SK-N-SH treated with all-trans-retinoic acid at 6 μM for 48 hours (cell line): ENCODE data around the gene FBXO45.
"Not testable (repeated sequence)": the region's sequence is repeated elsewhere in the genome, so short reads cannot be mapped to it uniquely, and the experiment has no call there.

Experiments used
- ATAC-seq: fragments of 200-7000 bp; cut with Tn5 transposase; 3 replicates; pipeline ENCODE4 v1.9.1; 2020; ENCODE audit warnings: mild to moderate bottlenecking, moderate library complexity
- ARNTL ChIP-seq: fragments of 450-650 bp; formaldehyde crosslinking; IDR thresholded peaks from 2 replicates; pipeline ENCODE4 v1.5.0; 2020; ENCODE audit warnings: low read depth, mild to moderate bottlenecking, moderate library complexity, borderline replicate concordance
- BACH2 ChIP-seq: fragments of 250-450 bp; sonication (Bioruptor Pico); IDR thresholded peaks from 2 replicates; pipeline ENCODE4 v1.9.0; 2021; ENCODE audit warnings: mild to moderate bottlenecking, borderline replicate concordance
- CREB5 ChIP-seq: fragments of 250-450 bp; sonication (Bioruptor Pico); IDR thresholded peaks from 2 replicates; pipeline ENCODE4 v1.5.1; 2020; ENCODE audit warnings: low read depth, mild to moderate bottlenecking, moderate library complexity
- CSDC2 ChIP-seq: fragments of 250-450 bp; sonication (Bioruptor Pico); IDR thresholded peaks from 2 replicates; pipeline ENCODE4 v1.5.0; 2020; ENCODE audit warnings: mild to moderate bottlenecking, moderate library complexity
- CSRNP3 ChIP-seq: fragments of 250-450 bp; sonication (Bioruptor Pico); IDR thresholded peaks from 2 replicates; pipeline ENCODE4 v1.5.1; 2021; ENCODE audit warnings: mild to moderate bottlenecking, moderate library complexity
- ESRRG ChIP-seq: fragments of 250-450 bp; sonication (Bioruptor Pico); IDR thresholded peaks from 2 replicates; pipeline ENCODE4 v1.6.1; 2021; ENCODE audit warnings: mild to moderate bottlenecking
- GLIS3 ChIP-seq: fragments of 250-450 bp; sonication (Bioruptor Pico); IDR thresholded peaks from 2 replicates; pipeline ENCODE4 v1.5.0; 2020; ENCODE audit warnings: mild to moderate bottlenecking, moderate library complexity
- ISL1 ChIP-seq: fragments of 250-450 bp; sonication (Bioruptor Pico); IDR thresholded peaks from 2 replicates; pipeline ENCODE4 v2.1.2; 2022; ENCODE audit warnings: mild to moderate bottlenecking, moderate library complexity
- OSR1 ChIP-seq: fragments of 250-450 bp; sonication (Bioruptor Pico); IDR thresholded peaks from 2 replicates; pipeline ENCODE4 v1.8.0; 2022; ENCODE audit warnings: moderate library complexity, mild to moderate bottlenecking, inconsistent platforms
- PPARA ChIP-seq: fragments of 250-450 bp; sonication (Bioruptor Pico); IDR thresholded peaks from 2 replicates; pipeline ENCODE4 v1.5.0; 2020; ENCODE audit warnings: mild to moderate bottlenecking, borderline replicate concordance
- SNAI2 ChIP-seq: fragments of 250-450 bp; sonication (Bioruptor Pico); IDR thresholded peaks from 2 replicates; pipeline ENCODE4 v1.5.0; 2020; ENCODE audit warnings: mild to moderate bottlenecking, moderate library complexity
- TCF4 ChIP-seq: fragments of 250-450 bp; sonication (Bioruptor Pico); IDR thresholded peaks from 2 replicates; pipeline ENCODE4 v1.8.0; 2021; ENCODE audit warnings: mild to moderate bottlenecking, moderate library complexity, borderline replicate concordance
- ZFP3 ChIP-seq: fragments of 250-450 bp; sonication (Bioruptor Pico); IDR thresholded peaks from 2 replicates; pipeline ENCODE4 v1.5.0; 2020; ENCODE audit warnings: mild to moderate bottlenecking, moderate library complexity
- ZFP30 ChIP-seq: fragments of 450-650 bp; formaldehyde crosslinking; IDR thresholded peaks from 2 replicates; pipeline ENCODE4 v1.5.0; 2022; ENCODE audit warnings: mild to moderate bottlenecking, moderate library complexity
- ZNF565 ChIP-seq: fragments of 450-650 bp; formaldehyde crosslinking; conservative IDR thresholded peaks from 2 replicates; pipeline ENCODE4 v1.5.0; 2020; ENCODE audit warnings: low read depth, mild to moderate bottlenecking, moderate library complexity
- ZNF70 ChIP-seq: fragments of 450-650 bp; formaldehyde crosslinking; IDR thresholded peaks from 2 replicates; pipeline ENCODE4 v1.5.0; 2020; ENCODE audit warnings: mild to moderate bottlenecking, moderate library complexity
- ZNF8 ChIP-seq: fragments of 450-650 bp; formaldehyde crosslinking; IDR thresholded peaks from 2 replicates; pipeline ENCODE4 v1.5.0; 2020; ENCODE audit warnings: mild to moderate bottlenecking, moderate library complexity
- TF ChIP-seq, protein P1 (sequence below): fragments of 250-450 bp; sonication (Bioruptor Pico); IDR thresholded peaks from 2 replicates; pipeline ENCODE4 v1.8.0; 2021; ENCODE audit warnings: low read depth, mild to moderate bottlenecking, moderate library complexity, borderline replicate concordance
- TF ChIP-seq, protein P2 (sequence below): fragments of 250-450 bp; sonication (Bioruptor Pico); IDR thresholded peaks from 2 replicates; pipeline ENCODE4 v1.5.0; 2020; ENCODE audit warnings: mild to moderate bottlenecking, moderate library complexity

Gene FBXO45

DNA sequence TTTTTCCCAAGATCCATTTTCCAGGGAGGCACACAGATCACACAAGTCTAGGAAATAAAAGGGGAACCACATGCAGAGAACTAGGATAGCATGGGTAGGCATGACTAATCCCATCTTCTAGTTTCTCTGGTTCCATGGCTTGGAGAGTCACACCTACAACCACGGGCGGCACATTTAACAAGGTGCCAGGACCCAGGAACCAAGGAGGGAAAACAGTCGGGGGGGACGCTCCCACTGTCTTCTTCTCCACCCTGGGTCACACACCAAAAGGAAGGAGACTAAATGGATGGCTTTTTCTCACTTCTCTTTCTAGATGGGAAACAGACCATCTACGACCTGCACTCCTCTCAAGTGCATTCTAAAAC lies 48.8 kb upstream of the FBXO45 start:
- no peak for ATAC-seq

GRCh38 chr3:196521291-196521690 lies 47.2 kb upstream of the FBXO45 start:
- ATAC-seq = not testable (repeated sequence)

More for the DNA sequence above, 48.8 kb upstream of the FBXO45 start:
- TF ChIP-seq CREB5 (CRISPR knock-in tag) (no peak), ZNF565 (CRISPR knock-in tag) (no peak)
- TF ChIP-seq, all 23 proteins: peak for 0

DNA sequence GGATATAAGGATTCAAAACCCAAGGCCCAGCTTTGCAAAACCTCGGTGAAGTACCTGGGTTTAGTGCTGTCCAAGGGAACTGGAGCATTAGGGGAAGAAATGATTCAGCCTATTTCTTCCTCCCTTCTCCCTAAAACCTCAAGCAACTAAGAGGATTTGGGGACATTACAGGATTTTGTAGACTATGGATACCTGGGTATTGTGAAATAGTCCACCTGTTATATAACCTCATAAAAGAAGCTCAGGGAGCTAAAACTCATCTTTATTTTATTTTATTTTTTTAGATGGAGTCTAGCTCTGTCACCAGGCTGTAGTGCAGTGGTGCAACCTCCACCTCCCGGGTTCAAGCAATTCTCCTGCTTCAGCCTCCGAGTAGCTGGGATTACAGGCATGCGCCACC lies 44.6 kb upstream of the FBXO45 start:
- no peak for TF ChIP-seq ISL1 (CRISPR knock-in tag)
- no peak for TF ChIP-seq ZNF565 (CRISPR knock-in tag)
- no peak for TF ChIP-seq ZFP3 (CRISPR knock-in tag)
- TF ChIP-seq, protein P1, sequence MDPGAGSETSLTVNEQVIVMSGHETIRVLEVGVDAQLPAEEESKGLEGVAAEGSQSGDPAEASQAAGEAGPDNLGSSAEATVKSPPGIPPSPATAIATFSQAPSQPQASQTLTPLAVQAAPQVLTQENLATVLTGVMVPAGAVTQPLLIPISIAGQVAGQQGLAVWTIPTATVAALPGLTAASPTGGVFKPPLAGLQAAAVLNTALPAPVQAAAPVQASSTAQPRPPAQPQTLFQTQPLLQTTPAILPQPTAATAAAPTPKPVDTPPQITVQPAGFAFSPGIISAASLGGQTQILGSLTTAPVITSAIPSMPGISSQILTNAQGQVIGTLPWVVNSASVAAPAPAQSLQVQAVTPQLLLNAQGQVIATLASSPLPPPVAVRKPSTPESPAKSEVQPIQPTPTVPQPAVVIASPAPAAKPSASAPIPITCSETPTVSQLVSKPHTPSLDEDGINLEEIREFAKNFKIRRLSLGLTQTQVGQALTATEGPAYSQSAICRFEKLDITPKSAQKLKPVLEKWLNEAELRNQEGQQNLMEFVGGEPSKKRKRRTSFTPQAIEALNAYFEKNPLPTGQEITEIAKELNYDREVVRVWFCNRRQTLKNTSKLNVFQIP (CRISPR knock-in tag) = no peak
- TF ChIP-seq CSDC2 (CRISPR knock-in tag) = no peak
- TF ChIP-seq, protein P2, sequence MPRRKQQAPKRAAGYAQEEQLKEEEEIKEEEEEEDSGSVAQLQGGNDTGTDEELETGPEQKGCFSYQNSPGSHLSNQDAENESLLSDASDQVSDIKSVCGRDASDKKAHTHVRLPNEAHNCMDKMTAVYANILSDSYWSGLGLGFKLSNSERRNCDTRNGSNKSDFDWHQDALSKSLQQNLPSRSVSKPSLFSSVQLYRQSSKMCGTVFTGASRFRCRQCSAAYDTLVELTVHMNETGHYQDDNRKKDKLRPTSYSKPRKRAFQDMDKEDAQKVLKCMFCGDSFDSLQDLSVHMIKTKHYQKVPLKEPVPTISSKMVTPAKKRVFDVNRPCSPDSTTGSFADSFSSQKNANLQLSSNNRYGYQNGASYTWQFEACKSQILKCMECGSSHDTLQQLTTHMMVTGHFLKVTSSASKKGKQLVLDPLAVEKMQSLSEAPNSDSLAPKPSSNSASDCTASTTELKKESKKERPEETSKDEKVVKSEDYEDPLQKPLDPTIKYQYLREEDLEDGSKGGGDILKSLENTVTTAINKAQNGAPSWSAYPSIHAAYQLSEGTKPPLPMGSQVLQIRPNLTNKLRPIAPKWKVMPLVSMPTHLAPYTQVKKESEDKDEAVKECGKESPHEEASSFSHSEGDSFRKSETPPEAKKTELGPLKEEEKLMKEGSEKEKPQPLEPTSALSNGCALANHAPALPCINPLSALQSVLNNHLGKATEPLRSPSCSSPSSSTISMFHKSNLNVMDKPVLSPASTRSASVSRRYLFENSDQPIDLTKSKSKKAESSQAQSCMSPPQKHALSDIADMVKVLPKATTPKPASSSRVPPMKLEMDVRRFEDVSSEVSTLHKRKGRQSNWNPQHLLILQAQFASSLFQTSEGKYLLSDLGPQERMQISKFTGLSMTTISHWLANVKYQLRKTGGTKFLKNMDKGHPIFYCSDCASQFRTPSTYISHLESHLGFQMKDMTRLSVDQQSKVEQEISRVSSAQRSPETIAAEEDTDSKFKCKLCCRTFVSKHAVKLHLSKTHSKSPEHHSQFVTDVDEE (CRISPR knock-in tag) = no peak
- TF ChIP-seq ARNTL (CRISPR knock-in tag) = no peak
- TF ChIP-seq ESRRG = no peak
- TF ChIP-seq BACH2 (CRISPR knock-in tag) = no peak
- no peak for TF ChIP-seq OSR1 (CRISPR knock-in tag)
- TF ChIP-seq ZFP30 (CRISPR knock-in tag) = no peak
- no peak for TF ChIP-seq SNAI2 (CRISPR knock-in tag)
- TF ChIP-seq GLIS3 (CRISPR knock-in tag) = no peak
- no peak for TF ChIP-seq CREB5 (CRISPR knock-in tag)
- no peak for ATAC-seq

GRCh38 chr3:196524527-196524926 lies 43.9 kb upstream of the FBXO45 start:
- no peak for TF ChIP-seq PPARA (CRISPR knock-in tag)
- no peak for TF ChIP-seq CREB5 (CRISPR knock-in tag)
- no peak for TF ChIP-seq ZNF8
- TF ChIP-seq ZFP3 (CRISPR knock-in tag) = no peak
- TF ChIP-seq, protein P1 (CRISPR knock-in tag) = no peak
- no peak for TF ChIP-seq BACH2 (CRISPR knock-in tag)
- no peak for TF ChIP-seq ARNTL (CRISPR knock-in tag)
- TF ChIP-seq, protein P2 (CRISPR knock-in tag) = no peak
- TF ChIP-seq ZNF565 (CRISPR knock-in tag) = no peak
- TF ChIP-seq TCF4 (CRISPR knock-in tag) = no peak
- TF ChIP-seq SNAI2 (CRISPR knock-in tag) = no peak
- no peak for TF ChIP-seq ESRRG
- TF ChIP-seq ZFP30 (CRISPR knock-in tag) = no peak
- no peak for TF ChIP-seq CSRNP3
- TF ChIP-seq ZNF70 (CRISPR knock-in tag) = no peak
- ATAC-seq = no peak
